ENCODE results near the gene BAG3.
"Not testable (repeated sequence)": the region's sequence is repeated elsewhere in the genome, so short reads cannot be mapped to it uniquely, and the experiment has no call there.

BAG3 gene

GRCh38 chr10:119700321-119700954, 49.3 kb downstream of the BAG3 start:
- DNase-seq = no peak

GRCh38 chr10:119701861-119702260, 50.7 kb downstream of the BAG3 start:
- DNase-seq = no peak

GRCh38 chr10:119702583-119702982, 51.4 kb downstream of the BAG3 start:
- DNase-seq = no peak

- no peak for DNase-seq
Measured at GRCh38 chr10:119703903-119704508, 52.8 kb downstream of the BAG3 start.

- DNase-seq = peak; percentile 24 to 48
Measured at GRCh38 chr10:119705434-119705831, 54.3 kb downstream of the BAG3 start.

- DNase-seq = no peak
Measured at GRCh38 chr10:119706521-119707278, 55.5 kb downstream of the BAG3 start.

- DNase-seq = peak; percentile 56 to 65
Measured at GRCh38 chr10:119707331-119707730, 56.2 kb downstream of the BAG3 start.

- not testable (repeated sequence) for DNase-seq
Measured at GRCh38 chr10:119710935-119711334, 59.8 kb downstream of the BAG3 start.

- DNase-seq = no peak
Measured at GRCh38 chr10:119713744-119714483, 62.7 kb downstream of the BAG3 start.

- no peak for DNase-seq
Measured at GRCh38 chr10:119714484-119714816, 63.3 kb downstream of the BAG3 start.

GRCh38 chr10:119715628-119716505, 64.7 kb downstream of the BAG3 start:
- DNase-seq = no peak

GRCh38 chr10:119723161-119723560, 72.0 kb downstream of the BAG3 start:
- no peak for DNase-seq

GRCh38 chr10:119723624-119724023, 72.4 kb downstream of the BAG3 start:
- DNase-seq = no peak

- no peak for DNase-seq
Measured at GRCh38 chr10:119724593-119725516, 73.7 kb downstream of the BAG3 start.

- no peak for DNase-seq
Measured at GRCh38 chr10:119725517-119725827, 74.3 kb downstream of the BAG3 start.

- DNase-seq = peak; percentile 100
Measured at GRCh38 chr10:119725828-119726675, 74.9 kb downstream of the BAG3 start, which contains the start of gene INPP5F. INPP5F (plus strand) TSS chr10:119726050; CDS start chr10:119726263, 213 bp downstream.

GRCh38 chr10:119726676-119727261, 75.6 kb downstream of the BAG3 start:
- no peak for DNase-seq
